ENCODE data around the gene COMMD2.

Gene COMMD2

GRCh38 chr3:149701206-149701976, 50.9 kb downstream of the COMMD2 start:
- DNase-seq: no peak

Data from RPMI8226 (cell line).